HEK293T (cell line): Measurements from ENCODE around the gene GLIS2.

Experiments used
- CTCF ChIA-PET: fragments of 350-600 bp; formaldehyde crosslinking; extraction: SDS; loops from one replicate; lab custom pipeline; 2021; ENCODE audit warnings: antibody characterized with exemption, inconsistent platforms; lab: Yijun Ruan, JAX
- POLR2A ChIA-PET: fragments of 350-600 bp; formaldehyde crosslinking; extraction: SDS; loops from one replicate; lab custom pipeline; 2020; ENCODE audit warnings: antibody characterized with exemption, inconsistent platforms; lab: Yijun Ruan, JAX
- DNase-seq: peaks from one replicate; pipeline ENCODE4 v3.0.0; 2012; ENCODE audit warnings: mixed read lengths; ENCODE audit errors: extremely low spot score
- ARNT ChIP-seq: fragments of 450-650 bp; IDR thresholded peaks from 2 replicates; pipeline ENCODE4 v1.6.1; 2017; ENCODE audit warnings: mild to moderate bottlenecking
- BHLHE40 ChIP-seq: fragments of 450-650 bp; IDR thresholded peaks from 2 replicates; pipeline ENCODE4 v1.6.1; 2016; ENCODE audit warnings: mild to moderate bottlenecking, moderate library complexity, borderline replicate concordance
- CTBP1 ChIP-seq: fragments of 450-650 bp; IDR thresholded peaks from 2 replicates; pipeline ENCODE4 v1.6.1; 2016; ENCODE audit warnings: borderline replicate concordance
- ELF4 ChIP-seq: fragments of 450-650 bp; IDR thresholded peaks from 2 replicates; pipeline ENCODE4 v1.6.1; 2017; ENCODE audit warnings: antibody characterized with exemption
- FOXA1 ChIP-seq: fragments of 450-650 bp; IDR thresholded peaks from 2 replicates; pipeline ENCODE4 v1.6.1; 2016; ENCODE audit warnings: mild to moderate bottlenecking
- FOXK2 ChIP-seq: fragments of 450-650 bp; IDR thresholded peaks from 2 replicates; pipeline ENCODE4 v1.6.1; 2016; ENCODE audit warnings: mild to moderate bottlenecking
- FOXM1 ChIP-seq: fragments of 450-650 bp; IDR thresholded peaks from 2 replicates; pipeline ENCODE4 v1.6.1; 2017; ENCODE audit warnings: mild to moderate bottlenecking, borderline replicate concordance
- HDGF ChIP-seq: fragments of 450-650 bp; IDR thresholded peaks from 2 replicates; pipeline ENCODE4 v1.6.1; 2017; ENCODE audit warnings: antibody characterized with exemption, borderline replicate concordance
- L3MBTL2 ChIP-seq: fragments of 450-650 bp; conservative IDR thresholded peaks from 2 replicates; pipeline ENCODE4 v1.6.1; 2016; ENCODE audit warnings: mild to moderate bottlenecking
- LEF1 ChIP-seq: fragments of 450-650 bp; IDR thresholded peaks from 2 replicates; pipeline ENCODE4 v1.6.1; 2017; ENCODE audit warnings: mild to moderate bottlenecking, borderline replicate concordance
- NFRKB ChIP-seq: fragments of 450-650 bp; IDR thresholded peaks from 2 replicates; pipeline ENCODE4 v1.6.1; 2016; ENCODE audit warnings: mild to moderate bottlenecking, moderate library complexity
- SP1 ChIP-seq: fragments of 450-650 bp; IDR thresholded peaks from 2 replicates; pipeline ENCODE4 v1.6.1; 2017
- SUZ12 ChIP-seq: fragments of 450-650 bp; IDR thresholded peaks from 2 replicates; pipeline ENCODE4 v1.6.1; 2016; ENCODE audit warnings: mild to moderate bottlenecking
- TARDBP ChIP-seq: fragments of 450-650 bp; IDR thresholded peaks from 2 replicates; pipeline ENCODE4 v1.6.1; 2016
- ZNF384 ChIP-seq: fragments of 450-650 bp; IDR thresholded peaks from 2 replicates; pipeline ENCODE4 v1.6.1; 2016
- TF ChIP-seq, protein P1 (sequence below): fragments of 450-650 bp; IDR thresholded peaks from 2 replicates; pipeline ENCODE4 v1.6.1; 2016

Gene GLIS2

DNA sequence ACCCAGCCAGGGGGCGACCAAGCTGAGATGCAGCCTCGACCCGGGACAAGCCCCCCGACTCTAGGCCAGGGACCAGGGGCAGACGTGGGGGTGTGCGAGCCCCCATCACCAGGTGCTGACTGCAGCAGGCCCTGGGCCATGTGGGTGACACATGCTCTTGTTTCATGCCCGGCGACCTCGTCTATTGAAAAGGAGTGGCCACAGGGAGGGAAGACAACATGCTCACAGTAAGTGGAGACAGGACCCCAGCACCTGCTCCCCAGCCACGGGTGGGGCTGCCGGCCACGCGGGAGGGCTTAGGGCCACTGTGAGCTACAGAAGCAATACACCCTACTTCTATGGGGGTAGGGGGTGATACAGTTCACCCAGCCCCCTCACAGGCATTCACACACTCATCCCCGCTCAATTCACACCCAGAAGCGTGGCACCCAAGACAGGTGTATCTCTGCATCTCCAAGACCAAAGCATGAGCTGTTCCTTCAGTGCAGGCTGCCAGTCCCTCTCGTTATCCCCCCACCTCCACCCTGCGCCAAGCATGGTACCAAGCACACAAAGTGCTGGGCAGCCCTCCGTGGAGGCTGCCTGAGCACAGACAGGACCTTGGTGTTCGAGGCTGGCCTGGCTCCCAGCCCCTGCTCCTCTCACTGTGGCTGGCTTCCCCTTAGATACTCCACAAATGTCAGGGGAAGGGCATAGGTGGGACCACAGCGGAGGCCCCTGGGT is 69.4 kb downstream of the GLIS2 start:
- ChIA-PET CTCF (no interaction called here), POLR2A (no interaction called here)
- no peak for TF ChIP-seq CTBP1
- TF ChIP-seq BHLHE40, result no peak
- TF ChIP-seq ELF4, result no peak
- no peak for TF ChIP-seq SP1
- no peak for TF ChIP-seq SUZ12
- TF ChIP-seq, protein P1, sequence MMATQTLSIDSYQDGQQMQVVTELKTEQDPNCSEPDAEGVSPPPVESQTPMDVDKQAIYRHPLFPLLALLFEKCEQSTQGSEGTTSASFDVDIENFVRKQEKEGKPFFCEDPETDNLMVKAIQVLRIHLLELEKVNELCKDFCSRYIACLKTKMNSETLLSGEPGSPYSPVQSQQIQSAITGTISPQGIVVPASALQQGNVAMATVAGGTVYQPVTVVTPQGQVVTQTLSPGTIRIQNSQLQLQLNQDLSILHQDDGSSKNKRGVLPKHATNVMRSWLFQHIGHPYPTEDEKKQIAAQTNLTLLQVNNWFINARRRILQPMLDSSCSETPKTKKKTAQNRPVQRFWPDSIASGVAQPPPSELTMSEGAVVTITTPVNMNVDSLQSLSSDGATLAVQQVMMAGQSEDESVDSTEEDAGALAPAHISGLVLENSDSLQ, result no peak
- no peak for TF ChIP-seq L3MBTL2
- DNase-seq, result no peak

DNA sequence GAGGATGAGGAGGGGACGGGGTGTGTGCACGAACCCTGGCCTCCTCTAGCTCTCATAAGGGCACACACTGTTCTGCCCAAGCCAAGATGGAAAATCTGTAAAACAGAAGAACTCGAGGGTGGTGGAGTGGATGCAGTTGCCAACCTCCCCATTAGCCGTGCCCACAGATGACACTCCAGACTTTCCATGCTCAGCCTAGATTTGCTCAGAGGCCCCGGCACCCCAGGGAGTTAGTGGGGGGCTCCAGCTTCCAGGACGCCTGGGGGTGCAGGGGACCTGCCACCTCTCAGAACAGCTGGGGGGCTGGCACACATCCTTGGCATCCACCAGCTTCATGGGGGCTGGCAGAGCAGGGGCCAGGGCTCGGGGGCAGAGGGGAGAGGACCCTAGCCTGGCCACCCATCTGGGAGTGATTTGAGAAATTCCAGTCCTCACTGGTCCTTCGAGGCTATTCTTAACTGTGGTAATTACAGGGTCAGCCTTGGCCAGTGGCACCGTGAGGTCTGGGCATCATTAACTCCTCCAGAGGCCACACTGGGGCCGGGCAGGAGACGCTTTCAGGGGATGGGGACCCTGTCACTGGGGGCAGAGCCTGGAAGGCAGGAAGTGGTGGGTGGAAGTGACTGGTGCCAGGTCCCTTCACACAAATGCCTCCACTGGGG is 70.1 kb downstream of the GLIS2 start:
- no peak for DNase-seq
- no peak for TF ChIP-seq ELF4
- TF ChIP-seq, protein P1, result no peak
- no peak for TF ChIP-seq L3MBTL2
- TF ChIP-seq LEF1, result no peak
- CTCF ChIA-PET, result no interaction called here
- POLR2A ChIA-PET, result no interaction called here

DNA sequence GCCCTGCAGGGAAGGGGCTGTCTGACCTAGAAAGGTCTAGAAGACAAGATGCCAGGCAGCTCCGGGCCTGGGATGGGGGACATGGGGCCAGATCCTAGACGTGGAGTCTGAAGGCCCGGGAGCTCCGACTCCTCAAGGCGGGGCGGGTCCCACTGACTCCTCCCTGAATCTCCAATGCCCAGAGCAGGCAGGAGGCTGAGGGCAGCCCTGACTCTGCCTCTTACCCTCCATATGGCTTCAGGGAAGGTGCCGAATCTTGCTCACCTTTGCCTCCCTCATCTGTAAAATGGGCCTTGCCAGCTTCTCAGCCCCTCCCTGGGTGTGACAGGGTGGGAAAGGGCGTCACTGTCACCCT is 70.6 kb downstream of the GLIS2 start:
- TF ChIP-seq, protein P1, result no peak
- no peak for TF ChIP-seq TARDBP
- no peak for TF ChIP-seq LEF1
- no peak for TF ChIP-seq ARNT
- no peak for TF ChIP-seq L3MBTL2
- TF ChIP-seq FOXK2, result no peak
- no peak for TF ChIP-seq ELF4
- no peak for TF ChIP-seq ZNF384
- TF ChIP-seq SP1, result no peak
- TF ChIP-seq BHLHE40, result no peak
- TF ChIP-seq HDGF, result no peak
- TF ChIP-seq NFRKB, result no peak
- TF ChIP-seq SUZ12, result no peak
- no peak for TF ChIP-seq FOXA1
- POLR2A ChIA-PET, result no interaction called here
- no peak for DNase-seq
- CTCF ChIA-PET, result no interaction called here

DNA sequence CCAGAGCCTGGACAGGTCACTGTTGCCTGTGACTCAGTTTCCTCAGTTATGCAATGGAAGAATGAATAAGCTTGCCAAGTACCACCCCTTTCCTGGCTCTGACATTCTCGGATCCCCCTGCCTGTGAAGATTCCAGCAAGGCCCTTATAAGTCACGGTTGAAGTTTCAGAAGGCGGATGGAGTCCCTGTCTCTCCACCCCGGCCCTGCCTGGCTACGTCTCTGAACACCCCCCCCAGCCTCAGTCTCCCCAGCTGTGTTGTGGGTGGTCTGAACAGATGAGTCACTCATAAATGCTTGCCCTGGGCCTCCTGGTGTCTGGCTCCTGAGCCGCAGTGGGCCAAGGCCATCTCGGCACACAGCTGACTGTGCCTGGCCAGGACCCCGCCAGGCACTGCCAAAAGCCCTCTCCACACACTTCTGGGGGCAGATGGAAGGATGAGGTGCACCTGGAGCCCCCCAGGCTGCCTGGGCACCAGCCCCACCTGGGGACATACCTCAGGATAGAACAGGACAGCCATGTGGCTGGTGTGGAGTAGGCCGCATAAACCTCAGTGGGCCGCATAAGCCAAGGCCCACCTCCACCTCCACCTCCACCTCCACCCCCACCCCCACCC is 71.2 kb downstream of the GLIS2 start:
- ChIA-PET CTCF (no interaction called here), POLR2A (no interaction called here)
- no peak for TF ChIP-seq SP1
- no peak for DNase-seq

DNA sequence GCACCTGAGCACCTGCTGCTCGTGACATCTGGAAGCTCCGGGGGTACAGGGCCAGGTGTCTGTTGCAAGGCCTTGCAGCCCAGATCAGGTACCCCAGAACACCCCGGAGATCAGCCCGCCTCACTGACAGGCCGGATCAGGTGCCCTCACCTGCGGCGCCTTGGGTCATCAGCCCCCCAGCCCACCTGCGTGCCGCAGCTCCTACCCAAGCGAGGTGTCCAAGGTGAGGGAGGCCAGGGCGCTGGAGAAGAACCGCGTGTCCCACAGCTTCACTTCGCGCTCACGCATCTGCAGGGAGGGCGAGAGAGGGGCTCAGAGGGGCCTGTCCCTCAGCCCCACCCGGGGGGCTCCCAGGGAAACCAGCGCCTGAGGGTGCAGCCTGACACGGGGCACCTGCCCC is 71.9 kb downstream of the GLIS2 start:
- TF ChIP-seq HDGF, result no peak
- TF ChIP-seq TARDBP, result no peak
- no peak for TF ChIP-seq ZNF384
- TF ChIP-seq L3MBTL2, result no peak
- TF ChIP-seq ARNT, result no peak
- TF ChIP-seq SP1, result no peak
- no peak for TF ChIP-seq FOXM1
- TF ChIP-seq SUZ12, result no peak
- no peak for TF ChIP-seq ELF4
- no peak for TF ChIP-seq BHLHE40
- TF ChIP-seq, protein P1, result no peak
- no peak for DNase-seq
- POLR2A ChIA-PET, result no interaction called here
- CTCF ChIA-PET, result interaction anchor here (1.9 kb wide), 1 partner anchor 15 kb away, joined by 9 read pairs; no protein-coding TSS in a partner anchor

DNA sequence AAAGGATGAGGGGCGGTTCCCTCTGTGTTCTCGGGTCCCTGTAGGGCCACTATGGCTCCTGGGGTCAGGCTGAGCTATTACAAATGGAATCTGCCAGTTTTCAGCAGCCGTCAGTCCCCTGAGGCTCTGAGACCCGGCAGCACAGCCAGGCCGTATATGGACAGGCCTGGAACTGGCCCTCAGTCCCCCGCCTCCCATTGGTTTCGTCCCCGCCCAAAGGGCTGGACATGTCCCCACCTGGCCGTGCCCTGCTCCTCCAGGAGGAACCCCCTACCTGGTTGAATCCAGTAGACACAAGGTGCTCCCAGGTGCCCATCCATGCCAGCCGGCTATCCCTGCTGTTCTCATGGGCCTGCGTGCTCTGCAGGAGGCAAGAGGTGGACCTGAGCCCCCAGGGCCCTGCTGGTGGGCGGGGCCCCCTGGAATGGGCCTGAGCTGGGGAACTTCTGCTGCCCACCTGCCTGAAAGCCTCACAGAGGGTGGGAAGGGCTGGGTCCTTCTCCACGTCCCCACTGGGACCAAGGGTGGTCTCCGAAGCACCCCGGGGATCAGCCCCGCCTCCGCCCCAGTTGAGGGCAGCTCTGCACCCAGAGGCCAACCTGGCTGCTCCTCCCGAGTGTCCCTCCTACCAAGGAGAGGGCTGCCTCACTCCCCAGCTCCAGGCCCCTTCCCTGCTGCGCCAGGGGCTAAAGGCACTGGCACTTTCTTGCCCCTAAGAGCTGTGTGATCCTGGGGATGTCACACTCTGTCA is 72.6 kb downstream of the GLIS2 start:
- ChIA-PET CTCF (interaction anchor here (1.0 to 1.9 kb wide), 3 partner anchors 14 to 134 kb away, joined by 3 to 9 read pairs (median 4); no protein-coding TSS in a partner anchor), POLR2A (no interaction called here)
- no peak for DNase-seq
- TF ChIP-seq ARNT, result no peak
- no peak for TF ChIP-seq LEF1
- no peak for TF ChIP-seq NFRKB
- TF ChIP-seq CTBP1, result no peak
- TF ChIP-seq ZNF384, result no peak
- TF ChIP-seq HDGF, result no peak
- no peak for TF ChIP-seq ELF4
- no peak for TF ChIP-seq FOXM1
- TF ChIP-seq SUZ12, result no peak
- TF ChIP-seq, protein P1, result no peak
- no peak for TF ChIP-seq BHLHE40
- TF ChIP-seq FOXK2, result no peak
- no peak for TF ChIP-seq SP1
- TF ChIP-seq TARDBP, result no peak
- TF ChIP-seq L3MBTL2, result no peak
- TF ChIP-seq FOXA1, result no peak
